Activated naive CD8-positive, alpha-beta T cell (primary cell): ENCODE measurements around the gene ARHGAP10.

ENCODE experiments used
- H3K27ac Mint-ChIP-seq: one replicate; pipeline ENCODE4 v1.8.0; 2021; ENCODE audit warnings: mixed read lengths
- H3K27me3 Mint-ChIP-seq: one replicate; pipeline ENCODE4 v1.8.0; 2021; ENCODE audit warnings: mixed read lengths
- H3K36me3 Mint-ChIP-seq: one replicate; pipeline ENCODE4 v1.8.0; 2021; ENCODE audit warnings: mixed read lengths
- H3K4me1 Mint-ChIP-seq: one replicate; pipeline ENCODE4 v1.8.0; 2021; ENCODE audit warnings: low read depth, mixed read lengths
- H3K4me3 Mint-ChIP-seq: one replicate; pipeline ENCODE4 v1.8.0; 2021; ENCODE audit warnings: mild to moderate bottlenecking, mixed read lengths
- H3K9me3 Mint-ChIP-seq: one replicate; pipeline ENCODE4 v1.8.0; 2021; ENCODE audit warnings: low read depth, mixed read lengths

Gene ARHGAP10

GRCh38 chr4:147924604-147925412 is 192.9 kb downstream of the ARHGAP10 start:
- Mint-ChIP-seq H3K27ac (no peak overlapping the region), H3K4me3 (no peak overlapping the region), H3K36me3 (peaks cover 7% of the 10 kb centered on the region), H3K9me3 (no peaks in the 10 kb centered on the region), H3K27me3 (no peaks in the 10 kb centered on the region), H3K4me1 (no peaks in the 10 kb centered on the region)

DNA sequence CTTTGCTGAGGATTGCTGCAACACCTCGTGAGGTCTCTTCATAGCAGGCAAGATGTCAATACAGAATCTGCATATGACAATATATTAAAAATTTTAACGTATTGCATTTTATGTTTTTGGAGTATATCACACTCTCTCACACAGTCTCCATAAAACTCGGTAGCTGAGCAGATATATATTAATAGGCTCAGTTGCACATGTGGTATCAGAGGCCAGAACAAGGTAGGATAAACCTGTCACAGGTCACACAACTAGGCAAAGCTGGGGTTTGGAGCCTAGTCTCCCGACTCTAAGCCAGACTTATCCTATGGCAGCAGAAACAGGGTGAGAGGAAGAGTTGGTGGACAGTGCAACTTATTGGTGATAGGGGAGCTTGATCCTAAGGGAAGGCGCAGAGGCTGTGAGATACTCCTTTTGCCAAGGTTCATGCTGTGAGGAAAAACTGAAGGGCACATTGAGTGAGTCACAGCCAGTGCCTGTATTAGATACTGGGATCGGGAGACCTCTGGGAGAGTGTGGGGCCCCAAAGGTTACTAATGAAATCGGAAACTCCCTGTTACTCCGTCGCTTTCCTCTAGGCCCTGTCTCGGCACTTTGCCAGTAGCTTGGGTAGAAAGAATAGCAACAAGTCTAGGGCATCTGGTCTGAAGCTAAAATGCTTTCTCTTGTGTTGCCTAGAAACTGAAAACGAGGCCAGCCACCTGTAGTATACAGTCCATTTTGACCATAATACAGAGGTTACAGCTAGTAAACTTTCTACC is 195.7 kb downstream of the ARHGAP10 start:
- no peaks in the 10 kb centered on the region for H3K27me3 Mint-ChIP-seq
- no peaks in the 10 kb centered on the region for H3K4me1 Mint-ChIP-seq
- peaks cover 10% of the 10 kb centered on the region for H3K36me3 Mint-ChIP-seq
- no peak overlapping the region for H3K27ac Mint-ChIP-seq
- no peak overlapping the region for H3K4me3 Mint-ChIP-seq
- H3K9me3 Mint-ChIP-seq: no peaks in the 10 kb centered on the region

- H3K9me3 Mint-ChIP-seq: no peaks in the 10 kb centered on the region
- no peak overlapping the region for H3K4me3 Mint-ChIP-seq
- H3K36me3 Mint-ChIP-seq: peaks cover 8% of the 10 kb centered on the region
- no peaks in the 10 kb centered on the region for H3K27me3 Mint-ChIP-seq
- H3K27ac Mint-ChIP-seq: no peak overlapping the region
- H3K4me1 Mint-ChIP-seq: no peaks in the 10 kb centered on the region
Measured at GRCh38 chr4:147928400-147928799, 196.5 kb downstream of the ARHGAP10 start.

GRCh38 chr4:147929746-147930145 is 197.9 kb downstream of the ARHGAP10 start:
- Mint-ChIP-seq H3K27me3 (no peaks in the 10 kb centered on the region), H3K27ac (no peak overlapping the region), H3K36me3 (peaks cover 8% of the 10 kb centered on the region)

GRCh38 chr4:147933316-147933715 is 201.4 kb downstream of the ARHGAP10 start:
- no peak overlapping the region for H3K27ac Mint-ChIP-seq
- no peaks in the 10 kb centered on the region for H3K27me3 Mint-ChIP-seq
- H3K4me3 Mint-ChIP-seq: no peak overlapping the region
- H3K4me1 Mint-ChIP-seq: no peaks in the 10 kb centered on the region
- H3K9me3 Mint-ChIP-seq: no peaks in the 10 kb centered on the region
- H3K36me3 Mint-ChIP-seq: peaks cover 8% of the 10 kb centered on the region

More at GRCh38 chr4:147929746-147930145, 197.9 kb downstream of the ARHGAP10 start:
- Mint-ChIP-seq H3K4me3 (no peak overlapping the region), H3K4me1 (no peaks in the 10 kb centered on the region), H3K9me3 (no peaks in the 10 kb centered on the region)

DNA sequence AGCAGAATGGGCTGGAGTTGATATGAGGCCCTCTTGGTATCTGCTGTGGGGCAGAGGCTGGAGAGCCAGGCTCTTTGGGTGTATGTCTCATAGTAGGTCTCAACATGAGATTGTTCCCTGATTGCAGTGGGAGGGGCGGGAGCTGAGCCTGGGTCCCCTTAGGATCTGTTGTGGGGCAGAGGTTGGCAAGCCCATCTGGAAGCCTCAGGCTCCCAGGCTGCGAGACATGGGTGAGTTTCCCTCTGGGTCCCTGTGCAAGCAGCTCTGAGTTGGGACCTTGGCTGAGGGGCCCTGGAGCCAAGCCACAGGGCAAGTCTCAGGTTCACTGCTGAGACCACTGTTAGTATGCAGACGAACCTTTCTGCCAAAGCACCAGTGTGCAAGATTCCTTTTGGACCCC is 201.9 kb downstream of the ARHGAP10 start:
- Mint-ChIP-seq H3K4me3 (no peak overlapping the region), H3K9me3 (no peaks in the 10 kb centered on the region), H3K4me1 (no peaks in the 10 kb centered on the region), H3K27me3 (no peaks in the 10 kb centered on the region), H3K36me3 (peaks cover 8% of the 10 kb centered on the region), H3K27ac (no peak overlapping the region)

- Mint-ChIP-seq H3K4me3 (no peak overlapping the region), H3K27ac (no peak overlapping the region), H3K4me1 (peaks cover 11% of the 10 kb centered on the region), H3K9me3 (no peaks in the 10 kb centered on the region), H3K27me3 (no peaks in the 10 kb centered on the region), H3K36me3 (peaks cover 2% of the 10 kb centered on the region)
Measured at GRCh38 chr4:147938496-147938895, 206.6 kb downstream of the ARHGAP10 start.

DNA sequence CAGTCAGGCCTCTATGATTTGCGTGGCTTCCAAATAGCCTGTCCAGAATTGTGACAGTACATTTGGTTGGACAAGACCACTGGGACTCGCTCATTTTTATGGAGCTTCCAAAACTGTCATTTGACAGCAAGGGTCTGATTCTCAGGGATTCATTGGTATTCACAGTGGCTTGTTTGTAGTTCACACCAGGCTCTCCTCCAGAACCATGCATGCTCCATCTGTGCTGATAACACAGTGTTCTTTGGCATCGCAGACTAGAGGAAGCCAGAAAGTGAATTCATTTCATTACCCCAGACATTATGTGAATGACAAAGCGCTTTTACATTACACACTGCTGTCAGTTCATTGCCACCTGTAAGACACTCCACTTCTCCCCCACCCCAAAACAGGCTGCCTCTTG is 208.3 kb downstream of the ARHGAP10 start:
- H3K27ac Mint-ChIP-seq: no peak overlapping the region
- H3K36me3 Mint-ChIP-seq: peaks cover 5% of the 10 kb centered on the region
- H3K4me1 Mint-ChIP-seq: peaks cover 22% of the 10 kb centered on the region
- no peak overlapping the region for H3K4me3 Mint-ChIP-seq
- no peaks in the 10 kb centered on the region for H3K9me3 Mint-ChIP-seq
- no peaks in the 10 kb centered on the region for H3K27me3 Mint-ChIP-seq

DNA sequence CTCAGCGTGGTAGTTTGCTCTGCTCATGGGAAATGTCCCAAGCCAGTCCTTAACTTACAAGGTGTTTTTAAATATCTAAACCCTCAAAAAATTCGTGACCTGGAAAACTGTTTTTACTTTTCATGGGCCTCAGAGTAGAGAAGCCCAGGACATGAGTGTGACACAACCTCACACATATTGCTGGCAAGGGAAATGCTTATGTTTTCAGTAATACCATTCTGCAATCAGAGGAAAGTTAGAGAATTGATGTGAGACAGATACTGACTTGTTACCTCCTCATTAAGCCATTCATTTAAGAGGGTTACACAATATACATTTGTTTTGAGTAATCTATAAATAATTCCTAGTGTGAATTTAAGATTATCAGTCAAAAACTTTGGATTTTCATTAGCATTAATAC is 209.5 kb downstream of the ARHGAP10 start:
- Mint-ChIP-seq H3K27ac (no peak overlapping the region), H3K27me3 (no peaks in the 10 kb centered on the region), H3K9me3 (no peaks in the 10 kb centered on the region), H3K4me3 (no peak overlapping the region), H3K36me3 (peaks cover 11% of the 10 kb centered on the region), H3K4me1 (peaks cover 22% of the 10 kb centered on the region)

DNA sequence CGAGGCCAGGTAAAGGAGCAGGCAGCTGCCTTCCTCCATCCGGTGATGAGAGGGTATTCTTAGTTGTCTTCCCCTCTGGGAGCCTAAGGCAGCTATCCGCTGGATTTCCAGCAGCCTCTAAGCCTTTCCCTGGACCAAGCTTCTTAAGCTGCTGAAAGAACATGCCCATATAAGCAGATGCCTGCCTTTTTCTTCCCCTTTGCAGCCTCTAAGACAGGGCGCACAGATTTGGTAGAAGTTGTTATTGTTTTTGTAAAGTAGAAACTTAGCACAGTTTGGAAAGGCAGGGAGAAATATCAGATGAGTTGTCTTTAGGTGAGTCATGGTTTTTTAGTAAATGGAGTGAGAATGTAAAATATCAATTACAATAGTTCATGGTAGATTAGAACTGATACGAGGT is 210.8 kb downstream of the ARHGAP10 start:
- Mint-ChIP-seq H3K4me3 (no peak overlapping the region), H3K4me1 (peaks cover 22% of the 10 kb centered on the region), H3K9me3 (no peaks in the 10 kb centered on the region), H3K27me3 (no peaks in the 10 kb centered on the region), H3K27ac (peak overlapping the region; percentile 28), H3K36me3 (peaks cover 15% of the 10 kb centered on the region)

- Mint-ChIP-seq H3K36me3 (peaks cover 17% of the 10 kb centered on the region), H3K4me3 (peak overlapping the region; percentile 24), H3K27me3 (no peaks in the 10 kb centered on the region), H3K4me1 (peaks cover 22% of the 10 kb centered on the region), H3K27ac (peak overlapping the region; percentile 28), H3K9me3 (no peaks in the 10 kb centered on the region)
Measured at GRCh38 chr4:147943159-147943638, 211.3 kb downstream of the ARHGAP10 start.

- H3K36me3 Mint-ChIP-seq: peaks cover 20% of the 10 kb centered on the region
- H3K27ac Mint-ChIP-seq: no peak overlapping the region
- H3K27me3 Mint-ChIP-seq: no peaks in the 10 kb centered on the region
- no peaks in the 10 kb centered on the region for H3K9me3 Mint-ChIP-seq
- no peak overlapping the region for H3K4me3 Mint-ChIP-seq
- H3K4me1 Mint-ChIP-seq: peaks cover 22% of the 10 kb centered on the region
Measured at GRCh38 chr4:147944249-147944648, 212.4 kb downstream of the ARHGAP10 start.

DNA sequence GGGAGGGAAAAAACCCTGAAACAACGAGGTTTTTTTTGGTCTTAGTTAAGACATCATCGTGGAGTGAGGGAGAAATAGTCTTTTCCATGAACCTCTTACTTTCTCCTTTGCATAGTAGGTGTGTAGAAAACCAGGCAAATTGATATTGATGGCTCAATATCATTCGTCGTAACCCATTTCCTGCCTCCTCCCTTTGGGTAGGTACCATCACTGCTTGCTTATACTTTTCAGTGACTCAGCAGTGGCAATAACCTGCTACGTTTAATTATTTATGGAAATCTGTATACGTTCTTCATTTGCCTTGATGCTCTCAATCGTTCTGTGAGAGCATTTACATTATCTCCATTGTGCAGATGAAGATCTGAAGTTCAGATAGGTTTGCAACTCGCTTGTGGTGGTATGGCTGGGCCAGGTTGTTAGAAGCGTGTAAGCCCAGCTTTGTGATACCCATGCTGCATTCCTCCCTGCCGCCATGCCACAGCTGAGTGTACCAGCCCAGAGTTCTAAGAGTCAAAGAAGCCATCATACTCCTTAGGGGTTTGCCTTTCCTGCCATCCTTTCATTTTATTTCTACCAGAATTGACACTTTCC is 212.9 kb downstream of the ARHGAP10 start:
- Mint-ChIP-seq H3K4me3 (no peak overlapping the region), H3K36me3 (peaks cover 21% of the 10 kb centered on the region), H3K27ac (no peak overlapping the region), H3K9me3 (no peaks in the 10 kb centered on the region), H3K4me1 (peaks cover 22% of the 10 kb centered on the region), H3K27me3 (no peaks in the 10 kb centered on the region)

- Mint-ChIP-seq H3K27me3 (no peaks in the 10 kb centered on the region), H3K4me1 (peaks cover 13% of the 10 kb centered on the region), H3K27ac (no peak overlapping the region), H3K36me3 (peaks cover 34% of the 10 kb centered on the region), H3K4me3 (no peak overlapping the region), H3K9me3 (no peaks in the 10 kb centered on the region)
Measured at GRCh38 chr4:147948336-147948735, 216.4 kb downstream of the ARHGAP10 start.

- H3K36me3 Mint-ChIP-seq: peaks cover 39% of the 10 kb centered on the region
Measured at GRCh38 chr4:147950261-147950660, 218.4 kb downstream of the ARHGAP10 start.

More at GRCh38 chr4:147950261-147950660, 218.4 kb downstream of the ARHGAP10 start:
- no peak overlapping the region for H3K27ac Mint-ChIP-seq
- no peak overlapping the region for H3K4me3 Mint-ChIP-seq
- H3K27me3 Mint-ChIP-seq: no peaks in the 10 kb centered on the region
- H3K9me3 Mint-ChIP-seq: no peaks in the 10 kb centered on the region
- no peaks in the 10 kb centered on the region for H3K4me1 Mint-ChIP-seq
